PC-9 (cell line): Measurements from ENCODE around the gene GTPBP6. TPM values are rescaled to one million over a fixed set of nuclear protein-coding genes. Genes with fewer than 3 reads are reported as not detected.
"Not testable (repeated sequence)": the region's sequence is repeated elsewhere in the genome, so short reads cannot be mapped to it uniquely, and the experiment has no call there.

Experiments used
- BruUV-seq: library from RNA; stranded (reverse); fragments of 400-500 nt; replicated peaks from 2 replicates; lab custom pipeline; 2021; lab: Mats Ljungman, UMichigan
- CTCF ChIA-PET: fragments of 300-600 bp; sonication (Branson Sonifier 250); formaldehyde crosslinking; loops from one replicate; lab custom pipeline; 2022; ENCODE audit warnings: antibody characterized with exemption; lab: Charles Lee
- POLR2A ChIA-PET: fragments of 300-600 bp; sonication (Branson Sonifier 250); formaldehyde crosslinking; loops from one replicate; lab custom pipeline; 2022; ENCODE audit warnings: antibody characterized with exemption; ENCODE audit not compliant: unreplicated experiment; lab: Charles Lee
- DNase-seq, 2 experiments: peaks; one replicate each; pipeline versions ENCODE4 v3.0.0 to v3.0.0-alpha.2; 2015 to 2022; ENCODE audit warnings: mixed read lengths in 1 of 2
- H2AFZ ChIP-seq: fragments of 200-600 bp; sonication (generic); 2 replicates; pipeline ENCODE4 v1.8.1; 2017; ENCODE audit warnings: antibody characterized with exemption
- H3F3A ChIP-seq: fragments of 200-600 bp; sonication (generic); 2 replicates; pipeline ENCODE4 v1.8.1; 2017; ENCODE audit warnings: antibody characterized with exemption, mild to moderate bottlenecking, low read depth; ENCODE audit not compliant: insufficient read depth
- H3K27ac ChIP-seq: fragments of 200-600 bp; sonication (generic); 2 replicates; pipeline ENCODE4 v1.6.1; 2016; ENCODE audit warnings: mixed run types
- H3K27me3 ChIP-seq: fragments of 200-600 bp; sonication (generic); 2 replicates; pipeline ENCODE4 v1.6.1; 2016; ENCODE audit warnings: low read depth, mixed run types; ENCODE audit not compliant: insufficient read depth
- H3K36me3 ChIP-seq: fragments of 200-600 bp; sonication (generic); 2 replicates; pipeline ENCODE4 v1.6.1; 2016; ENCODE audit warnings: low read depth, mixed run types
- H3K4me1 ChIP-seq: fragments of 200-600 bp; sonication (generic); replicated peaks from 2 replicates; pipeline ENCODE4 v1.6.1; 2016; ENCODE audit warnings: mixed run types; ENCODE audit not compliant: insufficient read depth
- H3K4me2 ChIP-seq: fragments of 200-600 bp; sonication (generic); 2 replicates; pipeline ENCODE4 v1.6.1; 2017; ENCODE audit warnings: mixed run types
- H3K4me3 ChIP-seq: fragments of 200-600 bp; sonication (generic); 2 replicates; pipeline ENCODE4 v1.6.1; 2016; ENCODE audit warnings: mixed run types
- H3K79me2 ChIP-seq: fragments of 200-600 bp; sonication (generic); 2 replicates; pipeline ENCODE4 v1.6.1; 2017; ENCODE audit warnings: low read depth, mixed run types
- H3K9me2 ChIP-seq: fragments of 200-600 bp; sonication (generic); 2 replicates; pipeline ENCODE4 v1.8.1; 2017; ENCODE audit warnings: mild to moderate bottlenecking; ENCODE audit not compliant: insufficient read depth
- H3K9me3 ChIP-seq: fragments of 200-600 bp; sonication (generic); 2 replicates; pipeline ENCODE4 v1.8.1; 2016; ENCODE audit warnings: low read depth; ENCODE audit not compliant: insufficient read depth
- H4K20me1 ChIP-seq: fragments of 200-600 bp; sonication (generic); 2 replicates; pipeline ENCODE4 v1.8.1; 2017; ENCODE audit not compliant: insufficient read depth
- EZH2 ChIP-seq: fragments of 200-600 bp; sonication (generic); IDR thresholded peaks from 2 replicates; pipeline ENCODE4 v1.8.0; 2017; ENCODE audit warnings: antibody characterized with exemption, low read depth
- intact Hi-C: fragments of 100-400 bp; cut with micrococcal nuclease; formaldehyde crosslinking; loops from one replicate; pipeline ENCODE4 v1.10.0; 2022; ENCODE audit not compliant: unreplicated experiment
- total RNA-seq: library from RNA; stranded (reverse); gene quantifications from 2 replicates; pipeline ENCODE4 v1.2.3, GENCODE V29; 2021
- TF ChIP-seq, protein P1 (sequence below): fragments of 200-600 bp; sonication (generic); conservative IDR thresholded peaks from 2 replicates; pipeline ENCODE4 v1.6.1; 2017; ENCODE audit warnings: mixed run types, antibody characterized with exemption, mild to moderate bottlenecking, moderate library complexity

Gene GTPBP6
- total RNA-seq, 1 experiment from 2014 or later: 43.5 TPM

DNA sequence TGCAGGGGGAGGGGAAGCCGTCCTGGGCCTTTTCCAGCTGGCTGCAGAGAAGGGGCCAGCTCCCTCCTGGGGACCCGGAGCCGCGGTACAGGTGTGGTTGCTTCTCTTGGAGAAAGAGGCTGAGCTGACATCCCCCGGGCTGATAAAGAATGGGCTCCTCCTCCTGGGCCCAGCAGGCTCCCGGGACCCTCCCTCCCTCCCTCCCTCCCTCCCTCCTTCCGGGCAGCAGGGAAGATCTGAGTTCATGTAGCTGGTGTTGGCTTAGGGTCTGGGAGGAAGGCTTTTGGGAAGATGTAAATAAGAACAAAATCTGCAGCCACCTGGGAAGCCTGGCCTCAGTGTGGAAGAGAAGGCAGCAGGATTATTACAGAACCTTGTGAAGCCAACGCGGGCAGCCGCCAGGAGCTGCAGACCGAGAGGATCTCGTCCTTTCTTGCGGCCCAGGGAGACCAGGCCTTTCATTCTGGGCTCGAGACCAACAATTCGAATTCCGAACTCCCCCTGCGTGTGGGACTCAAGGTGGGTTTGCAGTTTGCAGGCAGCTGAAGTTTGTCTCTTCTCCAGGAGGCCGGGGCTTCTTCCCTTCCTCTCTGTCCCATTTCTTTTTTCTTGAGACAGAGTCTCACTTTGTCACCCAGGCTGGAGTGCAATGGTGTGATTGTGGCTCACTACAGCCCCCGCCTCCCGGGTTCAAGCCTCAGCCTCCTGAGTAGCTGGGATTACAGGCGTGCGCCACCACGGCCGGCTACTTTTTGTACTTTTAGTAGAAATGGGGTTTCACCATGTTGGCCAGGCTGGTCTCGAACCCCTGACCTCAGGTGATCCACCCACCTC is 37.2 kb downstream of the GTPBP6 start, which contains the start of gene PLCXD1:
Gene PLCXD1, plus strand, starts transcription at position 216 of the 834 bp plus-strand sequence. CDS start 2,807 bp downstream, outside the sequence.
- H3K9me2 ChIP-seq: no peaks in the 10 kb centered on the region
- H3K79me2 ChIP-seq: no peaks in the 10 kb centered on the region
- H3K4me2 ChIP-seq: no peak within 1 kb of the TSS
- H4K20me1 ChIP-seq: no peaks in the 10 kb centered on the region
- no peaks in the 10 kb centered on the region for H3K4me1 ChIP-seq
- H3K9me3 ChIP-seq: no peaks in the 10 kb centered on the region
- no TSS peak for BruUV-seq
- H3F3A ChIP-seq: peaks cover 8% of the 10 kb centered on the region; the same call in 1 of the 2 replicates
- H3K4me3 ChIP-seq: no peak within 1 kb of the TSS
- ChIA-PET POLR2A (no interaction called here), CTCF (no interaction called here)
- DNase-seq: no peak
- no peak within 1 kb of the TSS for H2AFZ ChIP-seq
- no peak within 1 kb of the TSS for H3K27ac ChIP-seq
- no peak for TF ChIP-seq EZH2
- TF ChIP-seq, protein P1, sequence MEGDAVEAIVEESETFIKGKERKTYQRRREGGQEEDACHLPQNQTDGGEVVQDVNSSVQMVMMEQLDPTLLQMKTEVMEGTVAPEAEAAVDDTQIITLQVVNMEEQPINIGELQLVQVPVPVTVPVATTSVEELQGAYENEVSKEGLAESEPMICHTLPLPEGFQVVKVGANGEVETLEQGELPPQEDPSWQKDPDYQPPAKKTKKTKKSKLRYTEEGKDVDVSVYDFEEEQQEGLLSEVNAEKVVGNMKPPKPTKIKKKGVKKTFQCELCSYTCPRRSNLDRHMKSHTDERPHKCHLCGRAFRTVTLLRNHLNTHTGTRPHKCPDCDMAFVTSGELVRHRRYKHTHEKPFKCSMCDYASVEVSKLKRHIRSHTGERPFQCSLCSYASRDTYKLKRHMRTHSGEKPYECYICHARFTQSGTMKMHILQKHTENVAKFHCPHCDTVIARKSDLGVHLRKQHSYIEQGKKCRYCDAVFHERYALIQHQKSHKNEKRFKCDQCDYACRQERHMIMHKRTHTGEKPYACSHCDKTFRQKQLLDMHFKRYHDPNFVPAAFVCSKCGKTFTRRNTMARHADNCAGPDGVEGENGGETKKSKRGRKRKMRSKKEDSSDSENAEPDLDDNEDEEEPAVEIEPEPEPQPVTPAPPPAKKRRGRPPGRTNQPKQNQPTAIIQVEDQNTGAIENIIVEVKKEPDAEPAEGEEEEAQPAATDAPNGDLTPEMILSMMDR: no peak
- intact Hi-C loops: no loop called here
- no peaks in the 10 kb centered on the region for H3K36me3 ChIP-seq
- no peaks in the 10 kb centered on the region for H3K27me3 ChIP-seq

DNA sequence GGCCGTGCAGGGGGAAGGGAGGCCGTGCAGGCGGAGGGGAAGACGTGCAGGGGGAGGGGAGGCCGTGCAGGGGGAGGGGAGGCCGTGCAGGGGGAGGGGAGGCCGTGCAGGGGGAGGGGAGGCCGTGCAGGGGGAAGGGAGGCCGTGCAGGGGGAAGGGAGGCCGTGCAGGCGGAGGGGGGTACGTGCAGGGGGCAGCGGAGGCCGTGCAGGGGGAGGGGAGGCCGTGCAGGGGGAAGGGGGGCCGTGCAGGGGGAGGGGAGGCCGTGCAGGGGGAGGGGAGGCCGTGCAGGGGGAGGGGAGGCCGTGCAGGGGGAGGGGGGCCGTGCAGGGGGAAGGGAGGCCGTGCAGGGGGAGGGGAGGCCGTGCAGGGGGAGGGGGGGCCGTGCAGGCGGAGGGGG is 37.9 kb downstream of the GTPBP6 start:
- H3K9me2 ChIP-seq, H3F3A ChIP-seq, DNase-seq, H3K27me3 ChIP-seq, BruUV-seq, H3K79me2 ChIP-seq, H2AFZ ChIP-seq, intact Hi-C loops, H3K36me3 ChIP-seq, H3K27ac ChIP-seq, H4K20me1 ChIP-seq, H3K4me2 ChIP-seq, H3K4me1 ChIP-seq, H3K4me3 ChIP-seq, CTCF ChIA-PET, H3K9me3 ChIP-seq, POLR2A ChIA-PET: not testable (repeated sequence)

DNA sequence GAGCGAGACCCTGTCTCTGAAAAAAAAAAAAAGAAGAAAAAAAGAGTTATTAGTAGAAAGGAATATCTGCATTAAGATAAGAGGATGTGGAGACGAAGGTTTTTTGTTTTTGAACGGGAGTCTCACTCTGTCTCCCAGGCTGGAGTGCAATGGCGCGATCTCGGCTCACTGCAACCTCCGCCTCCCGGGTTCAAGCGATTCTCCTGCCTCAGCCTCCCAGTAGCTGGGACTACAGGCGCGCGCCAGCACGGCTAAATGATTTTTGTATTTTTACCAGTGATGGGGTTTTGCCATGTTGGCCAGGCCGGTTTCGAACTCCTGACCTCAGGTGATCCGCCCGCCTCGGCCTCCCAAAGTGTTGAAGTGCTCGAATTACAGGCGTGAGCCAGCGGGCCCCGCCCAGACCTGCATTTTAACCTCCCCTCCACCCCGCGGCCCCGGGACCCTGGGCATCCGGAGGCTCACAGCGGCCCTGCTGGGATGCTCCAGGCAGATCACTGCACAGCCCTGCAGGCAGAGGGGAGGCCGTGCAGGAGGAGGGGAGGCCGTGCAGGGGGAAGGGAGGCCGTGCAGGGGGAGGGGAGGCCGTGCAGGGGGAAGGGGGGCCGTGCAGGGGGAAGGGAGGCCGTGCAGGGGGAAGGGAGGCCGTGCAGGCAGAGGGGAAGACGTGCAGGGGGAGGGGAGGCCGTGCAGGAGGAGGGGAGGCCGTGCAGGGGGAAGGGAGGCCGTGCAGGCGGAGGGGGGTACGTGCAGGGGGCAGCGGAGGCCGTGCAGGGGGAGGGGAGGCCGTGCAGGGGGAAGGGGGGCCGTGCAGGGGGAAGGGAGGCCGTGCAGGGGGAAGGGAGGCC is 38.6 kb downstream of the GTPBP6 start:
- H3K4me1 ChIP-seq, CTCF ChIA-PET, POLR2A ChIA-PET, DNase-seq, H4K20me1 ChIP-seq, H3K4me3 ChIP-seq, BruUV-seq, intact Hi-C loops, H3K79me2 ChIP-seq, H3K9me3 ChIP-seq, H3K9me2 ChIP-seq, H3K36me3 ChIP-seq, H3F3A ChIP-seq, H3K27ac ChIP-seq, H2AFZ ChIP-seq, H3K27me3 ChIP-seq, H3K4me2 ChIP-seq: not testable (repeated sequence)
